ENCODE data around the gene TMEM181.
"Not testable (repeated sequence)": the region's sequence is repeated elsewhere in the genome, so short reads cannot be mapped to it uniquely, and the experiment has no call there.

DNA sequence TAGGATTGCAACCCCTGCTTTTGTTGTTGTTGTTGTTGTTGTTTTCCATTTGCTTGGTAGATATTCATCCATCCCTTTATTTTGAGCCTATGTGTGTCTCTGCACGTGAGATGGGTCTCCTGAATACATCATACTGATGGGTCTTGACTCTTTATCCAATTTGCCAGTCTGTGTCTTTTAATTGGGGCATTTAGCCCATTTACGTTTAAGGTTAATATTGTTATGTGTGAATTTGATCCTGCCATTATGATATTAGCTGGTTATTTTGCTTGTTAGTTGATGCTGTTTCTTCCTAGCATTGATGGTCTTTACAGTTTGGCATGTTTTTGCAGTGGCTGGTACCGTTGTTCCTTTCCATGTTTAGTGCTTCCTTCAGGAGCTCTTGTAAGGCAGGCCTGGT, 58.4 kb downstream of the TMEM181 start:
- TF ChIP-seq, protein P1, sequence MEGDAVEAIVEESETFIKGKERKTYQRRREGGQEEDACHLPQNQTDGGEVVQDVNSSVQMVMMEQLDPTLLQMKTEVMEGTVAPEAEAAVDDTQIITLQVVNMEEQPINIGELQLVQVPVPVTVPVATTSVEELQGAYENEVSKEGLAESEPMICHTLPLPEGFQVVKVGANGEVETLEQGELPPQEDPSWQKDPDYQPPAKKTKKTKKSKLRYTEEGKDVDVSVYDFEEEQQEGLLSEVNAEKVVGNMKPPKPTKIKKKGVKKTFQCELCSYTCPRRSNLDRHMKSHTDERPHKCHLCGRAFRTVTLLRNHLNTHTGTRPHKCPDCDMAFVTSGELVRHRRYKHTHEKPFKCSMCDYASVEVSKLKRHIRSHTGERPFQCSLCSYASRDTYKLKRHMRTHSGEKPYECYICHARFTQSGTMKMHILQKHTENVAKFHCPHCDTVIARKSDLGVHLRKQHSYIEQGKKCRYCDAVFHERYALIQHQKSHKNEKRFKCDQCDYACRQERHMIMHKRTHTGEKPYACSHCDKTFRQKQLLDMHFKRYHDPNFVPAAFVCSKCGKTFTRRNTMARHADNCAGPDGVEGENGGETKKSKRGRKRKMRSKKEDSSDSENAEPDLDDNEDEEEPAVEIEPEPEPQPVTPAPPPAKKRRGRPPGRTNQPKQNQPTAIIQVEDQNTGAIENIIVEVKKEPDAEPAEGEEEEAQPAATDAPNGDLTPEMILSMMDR (conservative IDR thresholded peaks at IDR 0.05) = not testable (repeated sequence)
- TF ChIP-seq EZH2 (IDR thresholded peaks at IDR 0.05; ENCODE audit: low read depth) = not testable (repeated sequence)

Data from PC-9 (cell line).